Transverse colon (tissue), 3 donors: ENCODE data around the gene CDH13.

Experiments used
- POLR2A ChIP-seq: fragments of 450-650 bp; IDR thresholded peaks from one replicate; pipeline ENCODE4 v1.6.1; 2016; ENCODE audit warnings: antibody characterized with exemption, mild to moderate bottlenecking, moderate library complexity
- TF ChIP-seq, protein P1 (sequence below), 5 experiments: fragments of 200-600 bp in 3 of 5; fragments of 450-650 bp in 2 of 5; sonication (generic) in 3 of 5; IDR thresholded peaks; 1 replicate in 2 of 5; 2 replicates in 3 of 5; pipeline ENCODE4 v1.5.1; 2016 to 2017; ENCODE audit warnings: antibody characterized with exemption in 5 of 5, inconsistent platforms in 3 of 5, mild to moderate bottlenecking in 2 of 5, moderate library complexity in 1 of 5

DNA sequence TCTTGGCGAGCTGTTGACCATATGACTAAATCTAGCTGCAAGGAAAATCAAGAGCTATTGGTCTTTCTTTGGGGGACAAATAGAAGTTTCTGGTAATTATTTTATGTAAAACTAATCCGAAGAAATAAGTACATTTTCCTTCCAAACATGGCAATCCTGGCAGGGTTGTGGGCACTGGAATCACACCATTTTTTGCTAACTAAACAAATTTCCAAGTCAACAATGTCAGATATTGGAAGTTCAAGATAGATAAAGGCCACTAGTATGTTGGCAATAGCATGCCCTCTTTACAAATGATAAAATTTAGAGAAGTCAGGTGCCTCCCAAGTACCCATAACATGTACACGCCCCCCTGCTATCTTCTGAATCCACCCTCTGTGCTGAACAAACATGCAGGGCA lies 330.4 kb downstream of the CDH13 start:
- TF ChIP-seq, protein P1, sequence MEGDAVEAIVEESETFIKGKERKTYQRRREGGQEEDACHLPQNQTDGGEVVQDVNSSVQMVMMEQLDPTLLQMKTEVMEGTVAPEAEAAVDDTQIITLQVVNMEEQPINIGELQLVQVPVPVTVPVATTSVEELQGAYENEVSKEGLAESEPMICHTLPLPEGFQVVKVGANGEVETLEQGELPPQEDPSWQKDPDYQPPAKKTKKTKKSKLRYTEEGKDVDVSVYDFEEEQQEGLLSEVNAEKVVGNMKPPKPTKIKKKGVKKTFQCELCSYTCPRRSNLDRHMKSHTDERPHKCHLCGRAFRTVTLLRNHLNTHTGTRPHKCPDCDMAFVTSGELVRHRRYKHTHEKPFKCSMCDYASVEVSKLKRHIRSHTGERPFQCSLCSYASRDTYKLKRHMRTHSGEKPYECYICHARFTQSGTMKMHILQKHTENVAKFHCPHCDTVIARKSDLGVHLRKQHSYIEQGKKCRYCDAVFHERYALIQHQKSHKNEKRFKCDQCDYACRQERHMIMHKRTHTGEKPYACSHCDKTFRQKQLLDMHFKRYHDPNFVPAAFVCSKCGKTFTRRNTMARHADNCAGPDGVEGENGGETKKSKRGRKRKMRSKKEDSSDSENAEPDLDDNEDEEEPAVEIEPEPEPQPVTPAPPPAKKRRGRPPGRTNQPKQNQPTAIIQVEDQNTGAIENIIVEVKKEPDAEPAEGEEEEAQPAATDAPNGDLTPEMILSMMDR (IDR thresholded peaks at IDR 0.05) = no peak
- TF ChIP-seq POLR2A = no peak
